ENCODE measurements around the gene CSNK1E.

CSNK1E gene

DNA sequence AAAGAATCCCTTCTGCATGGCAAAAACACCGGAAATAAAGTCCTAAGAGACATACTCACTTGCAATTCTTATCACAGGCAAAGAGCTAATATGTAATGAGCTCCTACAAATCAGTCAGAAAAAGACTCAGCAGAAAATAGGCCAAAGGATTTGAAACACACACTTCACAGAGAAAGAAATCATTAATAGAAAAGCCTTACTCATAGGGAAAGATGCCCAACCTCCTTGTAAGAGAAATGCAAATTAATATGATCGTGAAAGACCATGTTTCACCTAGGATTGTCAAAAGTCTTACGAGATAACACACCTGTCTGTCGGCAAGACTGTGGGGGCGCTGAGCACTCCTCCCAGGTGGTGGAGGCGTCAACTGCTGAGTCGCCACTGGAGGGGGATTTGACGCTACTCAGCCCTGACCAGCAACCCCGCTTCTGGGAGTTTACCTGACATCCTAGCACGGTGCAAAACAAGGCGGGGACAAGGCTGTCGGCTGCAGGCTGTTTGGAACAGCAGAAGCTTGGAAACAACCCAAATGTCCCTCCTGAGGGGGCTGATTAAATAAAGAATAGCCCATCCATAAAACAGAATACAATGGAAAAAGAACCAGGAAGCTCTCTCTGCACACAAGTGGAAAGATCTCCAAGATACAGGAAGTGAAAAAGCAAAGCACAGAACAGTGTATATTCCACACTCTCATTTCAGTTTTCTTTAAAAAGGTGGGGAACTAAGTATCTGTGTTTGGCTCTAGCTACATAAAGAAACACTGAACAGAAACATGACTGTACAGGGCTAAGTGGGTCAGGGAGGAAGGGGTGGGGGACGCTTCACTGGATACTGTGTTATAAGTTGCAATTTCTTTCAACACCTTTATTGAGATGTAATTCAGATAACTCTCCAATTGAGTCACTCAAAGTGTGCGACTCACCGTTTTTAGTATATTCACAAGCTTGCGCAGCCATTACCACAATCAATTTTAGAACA lies 11.5 kb downstream of the CSNK1E start:
- DNase-seq: peak; percentile 32 to 40

DNA sequence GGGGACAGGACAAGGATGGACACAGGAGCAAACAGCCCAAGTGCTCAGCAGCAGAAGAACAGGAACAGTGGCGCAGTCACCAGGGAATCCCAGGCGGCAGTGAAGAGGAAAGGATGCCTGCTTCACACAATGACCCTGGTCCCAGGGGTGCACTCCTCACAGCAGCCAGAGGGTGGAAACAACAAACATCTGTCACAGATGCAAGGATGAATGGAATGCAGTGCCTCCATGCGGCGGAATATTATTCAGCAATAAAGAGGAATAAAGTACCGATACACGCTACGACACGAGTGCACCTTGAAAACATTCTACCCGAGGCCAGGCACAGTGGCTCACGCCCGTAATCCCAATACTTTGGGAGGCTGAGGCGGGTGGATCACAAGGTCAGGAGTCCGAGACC lies 12.7 kb downstream of the CSNK1E start:
- no peak for DNase-seq

DNA sequence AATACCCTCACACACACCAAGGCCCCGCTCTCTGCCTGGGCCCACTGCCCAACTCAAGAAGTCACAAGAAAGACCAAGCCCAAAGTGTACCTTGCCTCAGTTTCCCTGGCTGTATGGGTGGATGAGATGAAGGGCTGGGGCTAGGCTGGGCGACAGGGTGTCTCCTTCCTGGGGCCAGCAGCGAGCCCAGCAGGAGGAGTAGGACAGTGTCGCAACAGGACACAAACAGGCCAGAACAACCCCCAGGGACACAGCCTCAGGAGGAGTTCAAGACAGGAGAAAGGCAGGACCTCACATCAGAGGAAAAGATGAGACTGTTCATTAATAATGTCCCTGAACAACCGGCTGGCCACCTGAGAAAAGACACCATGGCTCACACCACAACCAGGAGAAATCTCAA lies 13.3 kb downstream of the CSNK1E start:
- no peak for DNase-seq

DNA sequence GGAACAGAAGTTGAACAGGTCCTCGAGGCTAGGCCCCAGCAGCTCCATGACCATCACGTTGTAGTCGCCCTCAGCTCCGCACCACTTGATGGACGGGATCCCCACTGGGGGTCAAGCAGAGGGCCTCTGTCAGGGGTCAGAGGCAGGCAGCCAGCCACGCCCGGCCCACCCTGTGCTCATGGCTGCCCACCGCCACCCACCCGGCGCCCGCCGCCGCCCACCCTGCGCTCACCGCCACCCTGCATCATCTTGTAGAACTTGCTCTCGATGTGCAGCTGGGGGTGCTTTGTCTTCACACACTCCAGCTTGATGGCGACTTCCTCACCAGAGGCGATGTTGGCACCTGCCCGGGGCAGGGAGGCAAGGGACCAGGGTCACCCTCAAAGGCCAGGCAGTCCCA lies 14.3 kb downstream of the CSNK1E start:
- no peak for DNase-seq

DNA sequence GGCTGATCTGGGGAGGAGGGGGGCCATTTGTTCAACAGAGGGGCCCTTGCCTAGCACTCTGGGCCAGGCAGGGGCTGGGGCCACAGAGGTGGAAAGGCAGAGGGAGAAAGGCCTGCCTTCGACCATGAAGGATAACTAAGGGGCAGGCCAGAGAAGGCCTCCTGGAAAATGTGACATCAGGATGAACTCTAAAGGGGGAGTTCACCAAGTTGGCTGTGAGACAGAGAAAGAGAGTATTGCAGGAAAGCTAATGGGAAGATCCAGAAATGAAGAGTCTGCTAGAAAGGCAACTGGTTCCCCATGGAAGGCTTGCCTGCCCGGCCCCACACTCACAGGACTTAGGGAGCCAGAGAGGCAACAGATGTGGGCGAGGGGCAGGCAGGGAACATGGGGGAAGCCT lies 16.3 kb downstream of the CSNK1E start:
- no peak for DNase-seq

DNA sequence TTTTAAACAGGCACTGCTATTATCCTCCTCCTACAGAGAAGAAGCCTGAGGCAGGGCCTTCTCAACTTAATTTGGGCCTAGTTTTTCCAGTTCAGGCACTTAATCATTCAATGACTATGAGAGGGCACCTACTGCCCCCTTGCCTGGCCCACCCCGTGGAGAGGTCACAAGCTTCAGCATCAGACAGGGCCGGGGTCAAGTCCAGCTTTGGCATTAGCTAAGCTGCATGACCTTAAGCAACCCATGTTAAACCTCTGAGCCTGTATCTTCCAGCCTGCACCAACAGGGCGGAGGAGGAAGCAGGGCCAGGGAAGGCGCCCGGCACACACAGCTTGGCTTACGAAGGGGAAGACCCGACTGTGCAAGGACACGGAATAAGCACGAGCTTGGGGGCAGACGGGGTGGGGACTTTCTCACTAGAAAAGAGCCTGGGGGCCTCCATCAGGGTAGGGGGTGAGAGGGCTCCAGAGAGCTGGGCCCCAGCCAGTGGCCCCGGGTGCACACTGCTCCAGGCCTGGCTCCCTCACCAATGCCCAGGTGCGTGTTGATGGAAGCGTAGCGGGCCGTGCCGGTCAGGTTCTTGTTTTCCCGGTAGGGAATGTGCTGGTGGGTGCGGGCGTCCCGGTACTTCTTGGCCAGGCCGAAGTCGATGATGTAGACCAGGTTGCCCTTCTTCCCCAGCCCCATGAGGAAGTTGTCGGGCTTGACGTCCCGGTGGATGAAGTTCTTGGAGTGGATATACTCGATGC lies 16.9 kb downstream of the CSNK1E start:
- DNase-seq: no peak

DNA sequence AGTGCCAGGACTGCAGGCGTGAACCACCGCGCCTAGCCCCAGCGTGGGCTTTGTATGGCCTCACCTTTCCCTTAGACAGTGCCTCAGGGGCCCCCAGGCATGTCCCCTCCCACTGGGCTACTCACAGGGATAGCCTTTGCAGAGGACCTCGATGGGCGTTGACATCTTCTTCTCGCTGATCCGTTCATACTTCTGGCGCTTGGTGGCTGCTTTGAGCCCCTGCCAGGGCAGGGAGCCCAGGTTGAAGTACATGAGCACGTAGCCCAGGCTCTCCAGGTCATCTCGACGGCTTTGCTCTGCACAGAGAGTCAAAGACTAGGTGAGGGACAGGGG lies 17.5 kb downstream of the CSNK1E start:
- DNase-seq: no peak

DNA sequence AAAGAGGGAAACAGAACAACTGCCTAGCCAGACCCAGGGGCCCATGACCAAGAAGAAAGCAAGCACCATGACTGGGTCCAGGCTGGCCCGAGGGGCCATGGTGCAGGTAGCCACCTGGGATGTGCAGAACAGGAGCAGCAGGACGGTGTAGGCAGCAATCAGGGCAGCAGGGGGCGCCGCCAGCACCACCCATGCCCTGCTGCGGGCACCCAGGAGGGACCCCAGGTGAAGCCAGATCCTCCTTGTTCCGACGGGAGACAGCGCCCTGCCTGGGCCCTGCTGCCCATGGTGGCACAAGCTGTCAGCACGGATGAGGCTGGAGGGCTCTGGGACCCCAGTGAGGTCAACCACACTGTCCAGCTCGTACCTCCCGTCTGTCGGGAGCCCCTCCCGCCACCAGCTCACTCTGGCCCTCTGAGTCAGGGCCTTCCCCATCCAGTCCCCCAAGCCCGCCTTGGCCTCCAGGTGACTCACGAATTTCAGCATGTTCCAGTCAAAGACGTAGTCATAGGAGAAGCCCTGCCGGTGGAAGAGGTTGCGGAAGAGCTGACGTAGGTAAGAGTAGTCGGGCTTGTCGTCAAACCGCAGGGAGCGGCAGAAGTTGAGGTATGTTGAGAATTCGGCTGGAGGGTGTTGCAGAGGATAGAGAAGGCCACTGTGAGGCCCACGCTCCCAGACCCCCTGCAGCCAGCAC lies 18.8 kb downstream of the CSNK1E start:
- DNase-seq: peak; percentile 51 to 62

DNA sequence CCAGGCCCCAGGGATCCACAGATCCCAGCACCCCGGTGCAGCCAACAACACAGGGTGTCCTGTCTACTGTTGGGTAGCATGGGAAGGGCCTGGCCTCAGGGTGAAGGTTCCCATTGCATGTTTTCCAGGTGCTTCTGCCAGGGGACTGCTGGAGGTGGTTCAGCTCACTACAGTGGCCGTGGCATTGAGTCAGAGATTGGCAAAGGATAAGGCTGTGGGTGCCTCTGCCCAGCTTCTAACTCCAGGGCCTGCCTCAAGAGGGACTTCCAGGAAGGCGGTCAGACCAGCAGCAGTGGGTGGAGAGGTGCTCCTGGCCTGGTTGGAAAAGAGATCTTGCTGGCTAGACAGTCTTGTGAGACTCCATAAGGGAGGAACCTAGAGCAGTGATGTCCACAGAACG lies 20.9 kb downstream of the CSNK1E start:
- no peak for DNase-seq

DNA sequence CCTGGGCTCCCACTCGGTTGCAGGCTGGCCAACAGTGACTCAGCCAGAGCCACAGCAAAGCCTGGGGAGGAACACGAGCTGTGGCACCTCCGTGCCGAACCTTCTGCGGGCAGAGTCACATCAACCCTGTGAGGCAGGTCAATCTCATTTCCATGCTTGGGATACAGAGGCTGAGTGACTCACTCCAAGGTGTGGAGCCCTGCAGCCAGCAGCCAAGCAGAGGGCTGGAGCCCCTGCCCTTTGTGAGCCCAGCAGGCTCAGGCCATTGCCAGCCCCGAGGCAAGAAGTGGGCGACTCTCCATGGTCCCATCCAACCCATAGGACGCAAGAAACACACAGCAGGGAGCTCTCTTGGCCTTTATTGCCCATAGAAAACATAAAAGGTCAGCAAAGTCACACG lies 21.4 kb downstream of the CSNK1E start:
- no peak for DNase-seq

DNA sequence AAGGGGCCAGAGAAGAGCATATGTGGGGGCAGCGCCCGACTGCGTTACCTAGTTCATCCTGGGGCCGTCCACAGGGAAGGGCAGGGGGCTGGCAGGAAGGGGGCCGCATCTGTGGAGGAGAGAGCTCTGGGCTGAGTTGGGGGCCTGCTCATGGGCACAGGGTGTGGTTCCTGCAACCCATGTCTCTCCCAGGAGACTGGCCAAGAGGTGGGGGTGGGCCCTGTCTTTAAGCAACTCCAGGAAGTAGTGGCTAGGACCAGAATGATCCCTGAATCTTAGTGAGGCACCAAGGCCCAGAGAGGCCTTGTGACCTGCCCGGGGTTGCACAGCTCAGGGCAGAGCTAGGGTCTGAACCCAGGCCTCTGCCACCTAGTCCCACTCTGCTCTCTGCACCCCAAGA lies 21.9 kb downstream of the CSNK1E start:
- DNase-seq: no peak

DNA sequence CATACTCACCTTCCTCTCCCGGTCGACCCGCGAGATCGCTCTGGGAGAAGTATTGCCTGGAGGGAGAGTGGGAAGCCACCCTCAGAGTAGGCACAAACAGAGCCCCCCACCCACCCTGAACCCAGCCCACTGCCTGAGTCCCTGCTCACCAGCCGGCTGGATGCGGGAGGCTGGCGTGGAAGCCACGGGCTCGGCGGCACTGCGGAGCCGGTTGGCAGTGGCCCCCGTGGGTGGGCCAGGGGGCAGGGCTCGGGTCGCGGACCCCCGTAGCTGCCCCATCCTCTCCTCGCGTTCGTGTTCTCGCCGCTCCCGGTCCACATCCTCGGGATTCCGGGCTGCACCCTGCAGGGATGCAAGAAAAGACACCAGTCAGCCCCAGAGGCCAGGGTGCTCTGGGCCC lies 23.0 kb downstream of the CSNK1E start:
- no peak for DNase-seq

DNA sequence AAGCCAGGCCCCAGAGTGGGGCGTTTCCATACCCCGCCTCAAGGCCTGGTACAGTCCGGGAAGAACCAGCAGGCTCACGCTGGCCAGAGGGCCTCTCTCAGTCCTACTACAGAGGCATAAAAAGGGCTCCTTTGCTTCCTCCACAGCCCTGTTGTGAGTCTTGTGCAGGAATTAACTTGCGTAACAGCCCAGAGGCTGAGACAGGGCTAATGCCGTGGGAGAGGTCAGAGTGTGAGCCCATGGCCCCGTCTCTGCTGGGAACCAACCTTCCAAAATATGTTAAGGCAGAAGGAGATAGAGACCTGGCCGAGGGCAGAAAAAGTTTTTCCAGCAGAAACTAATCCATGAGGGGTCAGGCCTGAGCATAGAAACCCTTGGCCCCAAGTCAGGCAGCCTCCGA lies 24.5 kb downstream of the CSNK1E start:
- DNase-seq: no peak

DNA sequence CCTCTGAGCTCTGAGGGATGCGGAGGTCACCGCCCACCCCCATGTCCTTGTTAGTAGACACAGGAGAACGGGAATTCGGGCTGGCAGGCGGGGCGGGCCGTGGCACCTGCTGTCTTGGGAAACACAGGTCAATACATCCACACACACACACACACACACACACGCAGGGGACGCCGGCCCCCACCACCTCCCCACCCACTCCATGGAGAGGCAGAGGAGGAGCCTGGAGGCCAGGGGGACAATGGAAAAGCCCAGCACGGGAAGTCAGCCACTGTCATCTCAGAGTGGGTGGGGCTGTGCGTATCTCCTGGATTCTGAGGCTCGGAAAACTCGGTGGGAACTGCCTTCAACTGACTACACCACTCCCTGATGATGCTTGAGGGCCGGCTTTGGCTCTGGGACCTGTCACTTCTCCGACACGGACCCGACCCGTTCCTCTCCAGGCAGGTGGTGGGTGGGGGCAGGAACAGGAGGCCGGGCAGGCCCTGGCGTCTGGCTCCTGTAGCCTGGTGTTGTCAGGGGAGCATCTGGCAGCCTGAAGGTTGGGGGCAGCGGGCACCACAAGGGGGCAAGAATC lies 25.9 kb downstream of the CSNK1E start:
- DNase-seq: no peak

DNA sequence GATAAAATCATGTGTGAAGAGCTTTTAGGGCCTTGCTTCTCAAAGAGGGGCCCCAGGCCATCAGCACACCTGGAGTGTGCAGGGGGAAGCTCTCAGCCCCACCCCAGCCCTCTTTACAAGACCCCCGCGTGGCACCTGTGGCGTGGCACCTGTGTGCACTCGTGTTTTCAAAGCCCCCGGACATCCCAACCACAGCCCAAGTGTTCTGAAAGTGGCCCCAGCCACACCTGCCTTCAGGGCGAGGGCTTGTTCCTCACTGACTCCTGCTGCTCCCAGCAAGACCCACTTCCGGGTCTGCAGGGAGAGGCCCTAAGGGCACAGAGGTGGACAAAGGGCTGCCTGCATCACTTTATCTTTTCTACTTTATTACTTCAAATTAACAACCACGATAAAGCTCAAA lies 26.9 kb downstream of the CSNK1E start:
- DNase-seq: no peak

DNA sequence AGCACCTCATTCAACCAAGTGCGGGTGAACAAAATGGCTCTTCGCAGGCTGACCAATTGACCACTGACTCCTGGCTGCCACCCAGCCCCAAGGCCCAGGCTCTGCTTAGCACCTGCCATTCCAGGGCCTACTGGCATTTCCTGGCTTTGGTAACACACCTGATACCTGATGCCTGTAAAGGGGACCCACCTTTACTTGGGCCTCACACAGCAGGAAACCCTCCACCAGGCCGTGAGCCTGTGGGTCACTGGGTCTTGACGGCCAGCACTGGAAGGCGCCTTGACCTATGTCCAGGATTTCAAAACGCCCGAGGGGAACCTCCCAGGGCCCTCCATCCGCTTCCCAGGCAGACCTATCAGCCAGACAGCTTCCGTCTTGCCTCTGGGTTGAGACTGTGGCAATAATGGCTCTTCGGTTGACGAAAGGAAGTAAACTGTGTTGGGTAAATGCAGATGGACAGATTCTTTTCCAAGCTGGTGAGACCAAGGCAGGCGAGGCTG lies 27.6 kb downstream of the CSNK1E start:
- DNase-seq: no peak

DNA sequence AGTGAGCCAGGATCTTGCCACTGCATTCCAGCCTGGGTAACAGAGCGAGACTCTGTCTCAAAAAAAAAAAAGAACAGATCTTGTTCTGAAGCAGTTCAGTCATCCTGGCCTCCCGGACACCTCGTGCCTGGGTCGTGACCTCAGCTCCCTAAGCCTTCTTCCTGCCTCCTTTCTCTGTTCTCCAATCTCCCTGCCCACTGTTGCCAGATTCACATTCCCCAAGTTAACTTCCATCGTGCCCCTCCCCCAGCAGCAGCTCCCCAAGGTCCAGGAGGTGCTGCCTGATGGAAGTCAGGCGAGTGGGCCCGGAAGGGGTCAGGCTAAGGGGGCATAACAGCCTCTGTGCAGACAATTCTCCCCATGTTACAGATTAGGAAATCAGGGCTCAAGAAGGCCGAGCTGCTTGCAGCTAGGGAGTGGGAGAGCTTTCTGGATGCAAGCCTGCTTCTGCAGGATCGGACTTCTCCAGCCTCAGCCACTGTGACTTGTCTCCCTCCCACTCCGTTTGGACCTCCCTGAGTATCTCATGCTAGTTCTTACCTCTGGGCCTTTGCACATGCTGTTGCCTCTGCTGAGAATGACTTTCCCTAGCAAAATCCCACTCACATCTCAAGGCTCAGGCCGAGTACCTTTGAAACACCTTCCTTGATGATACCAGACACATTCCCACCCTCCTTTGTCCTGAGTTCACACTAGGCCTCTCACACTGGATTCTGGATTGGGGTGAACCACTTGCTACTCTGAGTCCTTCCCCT lies 30.1 kb downstream of the CSNK1E start:
- no peak for DNase-seq

DNA sequence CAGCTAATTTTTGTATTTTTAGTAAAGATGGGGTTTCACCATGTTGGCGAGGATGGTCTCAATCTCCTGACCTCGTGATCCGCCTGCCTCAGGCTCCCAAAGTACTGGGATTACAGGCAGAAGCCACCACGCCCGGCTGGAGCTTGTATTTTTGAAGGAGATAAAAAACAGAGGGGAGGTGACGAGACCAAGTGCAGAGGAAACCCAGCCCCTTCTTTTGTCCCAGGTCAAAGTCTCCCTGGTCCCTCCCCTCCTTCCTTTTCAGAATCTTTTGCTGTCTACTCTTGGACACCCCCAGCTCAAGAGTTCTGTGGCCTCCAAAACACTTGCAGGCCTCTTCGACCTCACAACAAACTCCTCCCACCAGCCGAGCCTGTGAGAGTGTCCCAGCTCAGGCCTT lies 32.2 kb downstream of the CSNK1E start:
- DNase-seq: no peak

DNA sequence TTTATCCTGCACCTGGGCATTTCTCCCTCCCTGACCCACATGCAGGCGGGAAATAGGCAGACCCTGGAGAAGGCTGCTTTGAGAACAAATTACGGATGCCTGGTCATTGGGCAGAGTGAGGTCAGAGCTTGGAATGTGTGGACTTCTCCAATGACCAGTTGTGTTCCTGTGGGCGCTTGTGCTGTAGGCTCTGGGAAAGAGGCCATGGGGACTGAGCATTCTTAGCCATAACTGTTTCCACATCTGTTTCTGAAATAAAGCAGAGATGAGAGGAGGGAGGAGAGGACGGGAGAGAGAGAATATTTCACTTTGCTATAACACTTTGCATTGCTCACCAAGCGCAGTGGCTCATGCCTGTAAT lies 33.2 kb downstream of the CSNK1E start:
- no peak for DNase-seq

DNA sequence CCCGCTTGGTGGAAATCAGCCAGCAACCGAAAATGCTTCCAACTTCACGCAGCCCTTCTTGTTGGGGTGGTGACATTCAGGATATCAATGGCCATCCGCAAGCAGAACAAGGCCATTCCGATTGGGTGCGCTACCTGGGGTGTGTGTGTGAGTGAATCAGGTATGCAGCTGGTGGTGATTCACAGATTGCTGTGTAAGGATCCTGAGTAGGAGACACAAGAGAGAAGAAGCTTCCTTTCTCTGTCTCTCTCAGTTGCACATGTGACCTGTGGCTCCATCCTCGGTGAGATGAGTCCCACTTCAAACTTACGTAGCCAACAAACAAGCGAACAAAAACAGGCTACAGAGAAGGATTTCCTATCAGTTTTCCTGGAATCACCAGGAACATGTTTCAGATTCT lies 34.8 kb downstream of the CSNK1E start:
- DNase-seq: no peak

DNA sequence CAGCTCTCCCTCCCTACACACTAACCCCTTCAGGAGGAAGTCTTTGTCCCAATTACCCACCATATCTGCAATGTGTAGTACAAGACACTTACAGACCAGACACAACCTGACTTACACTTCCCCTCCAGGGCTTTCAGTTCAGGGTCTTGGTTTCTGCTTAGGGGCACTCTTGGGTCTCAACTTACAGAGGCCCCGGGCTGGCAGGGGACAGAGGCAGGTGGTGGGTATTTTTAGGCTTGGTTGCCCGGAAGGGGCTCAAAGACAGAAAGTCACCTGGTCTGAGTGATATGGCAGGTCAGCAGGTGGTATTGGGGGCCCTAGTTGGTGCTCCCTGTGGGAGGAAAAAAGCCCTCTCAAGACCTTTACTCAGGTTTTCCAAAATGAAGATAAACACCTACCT lies 41.1 kb downstream of the CSNK1E start:
- no peak for DNase-seq

DNA sequence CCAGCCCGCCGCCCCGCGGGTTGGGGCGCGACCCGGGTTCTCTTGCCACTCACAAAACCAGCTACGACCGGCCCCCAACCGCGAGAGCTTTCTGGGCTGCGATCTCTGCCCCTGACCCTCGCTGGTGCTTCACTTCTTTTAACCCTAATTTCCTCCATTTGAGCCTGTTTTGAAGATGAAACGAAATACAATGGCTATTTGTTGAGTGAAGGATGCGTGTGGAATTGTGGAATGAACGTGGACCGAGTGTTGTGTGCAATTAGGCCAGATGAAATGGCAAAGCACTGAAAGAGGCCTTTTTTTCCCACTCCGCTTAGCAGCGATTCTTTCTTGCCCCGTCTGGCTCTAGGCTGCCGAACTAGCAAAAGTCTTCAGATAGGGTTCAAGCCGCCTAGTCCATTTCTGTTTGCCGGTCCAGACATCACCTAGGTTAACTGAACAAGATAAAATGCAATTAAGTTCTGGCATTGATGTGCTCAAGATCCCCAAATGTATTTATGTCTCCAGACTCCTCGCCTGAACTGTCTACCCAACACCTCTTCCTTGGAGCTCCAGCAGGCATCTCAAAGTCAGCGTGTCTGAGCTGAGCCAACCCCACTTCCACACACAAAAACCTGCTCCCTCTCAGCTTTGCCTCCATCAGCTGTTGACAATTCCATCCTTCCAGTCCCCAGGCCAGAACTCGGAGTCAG lies 44.0 kb downstream of the CSNK1E start:
- DNase-seq: no peak
